Liver (tissue), 9 donors: ENCODE data around the gene KCNA5. TPM values are rescaled to one million over a fixed set of nuclear protein-coding genes. Genes with fewer than 3 reads are reported as not detected.

Experiments used
- DNase-seq: peaks from one replicate; pipeline ENCODE4 v3.0.0-alpha.2; 2017; ENCODE audit warnings: low spot score
- H3K27ac ChIP-seq, 2 donors: one replicate each; pipeline ENCODE4 v1.7.0; 2013; ENCODE audit warnings: inconsistent platforms in 2 of 2, low read length in 2 of 2, control low read depth in 1 of 2, low read depth in 1 of 2, mild to moderate bottlenecking in 1 of 2
- H3K27me3 ChIP-seq, 4 donors: one replicate each; pipeline versions ENCODE4 v1.6.1 to v1.7.0; 2013; ENCODE audit warnings: low read length in 3 of 4, inconsistent platforms in 1 of 4, mild to moderate bottlenecking in 1 of 4, moderate library complexity in 1 of 4; ENCODE audit not compliant: control insufficient read depth in 4 of 4, insufficient read depth in 4 of 4
- H3K36me3 ChIP-seq, 4 donors: one replicate each; pipeline versions ENCODE4 v1.6.1 to v1.7.0; 2013; ENCODE audit warnings: low read length in 3 of 4, mild to moderate bottlenecking in 3 of 4, low read depth in 1 of 4, moderate library complexity in 1 of 4; ENCODE audit not compliant: control insufficient read depth in 4 of 4, insufficient read depth in 3 of 4
- H3K4me1 ChIP-seq, 4 donors: one replicate each; pipeline versions ENCODE4 v1.6.1 to v1.7.0; 2013; ENCODE audit warnings: low read length in 3 of 4, mild to moderate bottlenecking in 3 of 4, moderate library complexity in 1 of 4; ENCODE audit not compliant: control insufficient read depth in 4 of 4, insufficient read depth in 4 of 4
- H3K4me3 ChIP-seq, 3 donors: one replicate each; pipeline versions ENCODE4 v1.6.1 to v1.7.0; 2013; ENCODE audit warnings: low read length in 3 of 3, control low read depth in 1 of 3, low read depth in 1 of 3, mild to moderate bottlenecking in 1 of 3
- H3K9ac ChIP-seq, 2 donors: one replicate each; pipeline ENCODE4 v1.7.0; 2013; ENCODE audit warnings: low read length in 2 of 2, mild to moderate bottlenecking in 2 of 2, moderate library complexity in 2 of 2, control low read depth in 1 of 2, low read depth in 1 of 2
- H3K9me3 ChIP-seq, 4 donors: one replicate each; pipeline versions ENCODE4 v1.6.1 to v1.7.0; 2013; ENCODE audit warnings: low read length in 3 of 4; ENCODE audit not compliant: control insufficient read depth in 4 of 4
- ATF3 ChIP-seq: IDR thresholded peaks from 2 replicates; pipeline ENCODE4 v1.6.1; 2016; ENCODE audit warnings: antibody characterized with exemption
- EGR1 ChIP-seq, 2 donors: IDR thresholded peaks; 2 replicates each; pipeline ENCODE4 v1.6.1; 2016 to 2018; ENCODE audit warnings: antibody characterized with exemption in 2 of 2, low read depth in 2 of 2
- FOXA1 ChIP-seq: IDR thresholded peaks from 2 replicates; pipeline ENCODE4 v1.6.1; 2016; ENCODE audit warnings: antibody characterized with exemption
- FOXA2 ChIP-seq: IDR thresholded peaks from 2 replicates; pipeline ENCODE4 v1.6.1; 2016; ENCODE audit warnings: antibody characterized with exemption
- GABPA ChIP-seq, 2 donors: IDR thresholded peaks in 1 of 2; conservative IDR thresholded peaks in 1 of 2; 2 replicates each; pipeline ENCODE4 v1.6.1; 2016; ENCODE audit warnings: antibody characterized with exemption in 2 of 2, mild to moderate bottlenecking in 1 of 2, moderate library complexity in 1 of 2
- HNF4A ChIP-seq, 2 donors: conservative IDR thresholded peaks; 2 replicates each; pipeline ENCODE4 v1.6.1; 2016; ENCODE audit warnings: antibody characterized with exemption in 2 of 2, mild to moderate bottlenecking in 2 of 2
- HNF4G ChIP-seq: IDR thresholded peaks from 2 replicates; pipeline ENCODE4 v1.6.1; 2016; ENCODE audit warnings: antibody characterized with exemption
- JUND ChIP-seq, 2 donors: IDR thresholded peaks; 2 replicates each; pipeline ENCODE4 v1.6.1; 2016; ENCODE audit warnings: antibody characterized with exemption in 2 of 2
- MAX ChIP-seq: IDR thresholded peaks from 2 replicates; pipeline ENCODE4 v1.6.1; 2016; ENCODE audit warnings: antibody characterized with exemption
- NR2F2 ChIP-seq: IDR thresholded peaks from 2 replicates; pipeline ENCODE4 v1.6.1; 2016; ENCODE audit warnings: antibody characterized with exemption
- RAD21 ChIP-seq, 2 donors: IDR thresholded peaks; 2 replicates each; pipeline ENCODE4 v1.6.1; 2016; ENCODE audit warnings: antibody characterized with exemption in 2 of 2, mild to moderate bottlenecking in 2 of 2
- REST ChIP-seq: IDR thresholded peaks from 2 replicates; pipeline ENCODE4 v1.6.1; 2016; ENCODE audit warnings: antibody characterized with exemption, mild to moderate bottlenecking
- RXRA ChIP-seq, 2 donors: IDR thresholded peaks; 2 replicates each; pipeline ENCODE4 v1.6.1; 2017 to 2018; ENCODE audit warnings: antibody characterized with exemption in 2 of 2, mild to moderate bottlenecking in 1 of 2
- SP1 ChIP-seq: IDR thresholded peaks from 2 replicates; pipeline ENCODE4 v1.6.1; 2018; ENCODE audit warnings: antibody characterized with exemption, mild to moderate bottlenecking
- TAF1 ChIP-seq: conservative IDR thresholded peaks from 2 replicates; pipeline ENCODE4 v1.6.1; 2016; ENCODE audit warnings: antibody characterized with exemption, mild to moderate bottlenecking
- YY1 ChIP-seq: IDR thresholded peaks from 2 replicates; pipeline ENCODE4 v1.6.1; 2016; ENCODE audit warnings: antibody characterized with exemption, mild to moderate bottlenecking
- ZBTB33 ChIP-seq: IDR thresholded peaks from 2 replicates; pipeline ENCODE4 v1.6.1; 2016; ENCODE audit warnings: antibody characterized with exemption
- WGBS: extraction: QIAGEN DNeasy Blood & Tissue Kit; methylation state at CpG from one replicate; pipeline ENCODE4 v1.1.7; 2013; 5-methylcytosine and 5-hydroxymethylcytosine counted together
- polyA plus RNA-seq, 2 donors: library from polyadenylated mRNA; stranded (reverse) in 1 of 2; unstranded in 1 of 2; fragments of 200-250 nt in 1 of 2; fragments of >200 nt in 1 of 2; fragmentation: Nextera tagmentation in 1 of 2; extraction: Ambion mirVana in 1 of 2; gene quantifications; one replicate each; pipeline versions ENCODE4 v1.2.1 to v1.2.3, GENCODE V29; 2013 to 2015
- total RNA-seq, 2 donors: library from RNA; depleted of rRNA; stranded (reverse); fragments of >200 nt; gene quantifications; one replicate each; pipeline ENCODE4 v1.2.3, GENCODE V29; 2014
- TF ChIP-seq, protein P1 (sequence below): fragments of 150-350 bp; IDR thresholded peaks from 2 replicates; pipeline ENCODE4 v1.5.1; 2017; ENCODE audit warnings: improper control_type of control experiment, low read depth, low read length; ENCODE audit not compliant: missing input control
- donor health status: healthy.
- donor health status: healthy.
- donor health status: healthy.
- donor health status: healthy.
- donor health status: healthy.

Gene KCNA5
- total and polyA plus RNA-seq, 4 donors = 0.09 to 0.42 (median 0.12) TPM; not detected in 1

DNA sequence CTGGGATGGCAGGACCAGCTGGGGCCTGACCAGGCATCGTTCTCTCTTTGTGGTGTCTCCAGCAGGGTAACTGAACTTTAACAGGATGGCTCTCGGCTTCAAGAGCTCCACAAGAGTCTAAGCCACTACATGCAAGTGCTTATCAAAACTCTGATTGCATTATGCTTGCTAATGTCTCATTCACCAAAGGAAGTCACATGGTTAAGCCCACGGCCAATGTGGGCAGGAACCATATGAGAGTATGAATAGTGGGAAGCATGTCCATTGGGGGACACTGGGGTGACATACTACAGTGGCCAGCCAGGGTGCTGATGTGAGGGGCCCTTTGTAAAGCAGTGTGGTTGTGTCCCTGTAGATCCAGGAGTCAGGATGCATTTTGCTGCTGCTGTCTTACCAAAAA is 35.0 kb upstream of the KCNA5 start:
- Histone ChIP-seq H3K36me3 (no peaks in the 10 kb centered on the region), H3K4me1 (no peaks in the 10 kb centered on the region), H3K9me3 (no peaks in the 10 kb centered on the region), H3K9ac (no peak overlapping the region), H3K27me3 (peaks cover 0 to 5% (median 0%) of the 10 kb centered on the region in 4 donors), H3K4me3 (no peak overlapping the region), H3K27ac (no peak overlapping the region)
- WGBS = 64% methylated on average over 3 of the region's 3 CpGs
- TF ChIP-seq FOXA1 = no peak
- no peak for TF ChIP-seq HNF4A (conservative IDR thresholded peaks at IDR 0.05)
- TF ChIP-seq RAD21 (IDR thresholded peaks at IDR 0.05) = no peak
- TF ChIP-seq JUND (IDR thresholded peaks at IDR 0.05) = no peak
- no peak for TF ChIP-seq TAF1
- TF ChIP-seq SP1 = no peak
- no peak for TF ChIP-seq NR2F2
- no peak for TF ChIP-seq MAX
- no peak for TF ChIP-seq ZBTB33
- TF ChIP-seq EGR1 (IDR thresholded peaks at IDR 0.05; ENCODE audit: low read depth in 2 of 2) = no peak
- no peak for TF ChIP-seq ATF3
- TF ChIP-seq YY1 = no peak
- no peak for TF ChIP-seq HNF4G
- no peak for TF ChIP-seq FOXA2
- TF ChIP-seq, protein P1, sequence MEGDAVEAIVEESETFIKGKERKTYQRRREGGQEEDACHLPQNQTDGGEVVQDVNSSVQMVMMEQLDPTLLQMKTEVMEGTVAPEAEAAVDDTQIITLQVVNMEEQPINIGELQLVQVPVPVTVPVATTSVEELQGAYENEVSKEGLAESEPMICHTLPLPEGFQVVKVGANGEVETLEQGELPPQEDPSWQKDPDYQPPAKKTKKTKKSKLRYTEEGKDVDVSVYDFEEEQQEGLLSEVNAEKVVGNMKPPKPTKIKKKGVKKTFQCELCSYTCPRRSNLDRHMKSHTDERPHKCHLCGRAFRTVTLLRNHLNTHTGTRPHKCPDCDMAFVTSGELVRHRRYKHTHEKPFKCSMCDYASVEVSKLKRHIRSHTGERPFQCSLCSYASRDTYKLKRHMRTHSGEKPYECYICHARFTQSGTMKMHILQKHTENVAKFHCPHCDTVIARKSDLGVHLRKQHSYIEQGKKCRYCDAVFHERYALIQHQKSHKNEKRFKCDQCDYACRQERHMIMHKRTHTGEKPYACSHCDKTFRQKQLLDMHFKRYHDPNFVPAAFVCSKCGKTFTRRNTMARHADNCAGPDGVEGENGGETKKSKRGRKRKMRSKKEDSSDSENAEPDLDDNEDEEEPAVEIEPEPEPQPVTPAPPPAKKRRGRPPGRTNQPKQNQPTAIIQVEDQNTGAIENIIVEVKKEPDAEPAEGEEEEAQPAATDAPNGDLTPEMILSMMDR = no peak
- no peak for TF ChIP-seq REST
- no peak for TF ChIP-seq RXRA (IDR thresholded peaks at IDR 0.05)
- TF ChIP-seq GABPA (IDR thresholded peaks at IDR 0.05 in 1 of 2, conservative IDR thresholded peaks at IDR 0.05 in 1 of 2) = no peak
- no peak for DNase-seq

DNA sequence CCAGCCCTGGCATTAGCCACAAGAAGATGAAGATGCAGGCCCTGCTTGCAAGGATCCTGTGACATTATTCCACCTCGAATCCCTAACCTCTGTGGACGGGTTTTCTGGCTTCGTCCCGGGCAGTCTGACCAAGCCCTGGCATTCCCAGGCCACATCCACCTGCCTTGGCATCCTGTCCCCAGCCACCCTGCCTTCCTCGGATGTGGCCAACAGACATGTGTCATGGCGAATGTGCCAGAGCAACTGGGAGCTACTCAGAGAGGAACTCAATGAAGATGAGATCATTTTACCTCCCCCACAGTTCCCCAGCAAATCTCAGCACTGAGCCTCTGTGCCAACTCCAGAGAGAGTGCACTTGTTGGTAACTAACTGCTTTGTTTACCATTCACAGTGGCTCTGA is 33.5 kb upstream of the KCNA5 start:
- Histone ChIP-seq H3K9ac (no peak overlapping the region), H3K4me1 (no peaks in the 10 kb centered on the region), H3K27ac (no peak overlapping the region), H3K36me3 (no peaks in the 10 kb centered on the region), H3K27me3 (no peaks in the 10 kb centered on the region), H3K9me3 (no peaks in the 10 kb centered on the region), H3K4me3 (no peak overlapping the region)
- DNase-seq = no peak
- 85% methylated on average over 6 of the region's 6 CpGs for WGBS
- TF ChIP-seq FOXA2 (no peak), TAF1 (no peak), RAD21 (IDR thresholded peaks at IDR 0.05) (no peak), FOXA1 (no peak), MAX (no peak), JUND (IDR thresholded peaks at IDR 0.05) (no peak), RXRA (IDR thresholded peaks at IDR 0.05) (no peak), REST (no peak), ATF3 (no peak)
- TF ChIP-seq, protein P1 = no peak
